Mesenchymal stem cell (in vitro differentiated cells and primary cell): ENCODE results near the gene FSD1L.
A peak's percentile ranks its signal among the peaks of the same experiment; 100 is the strongest.

Experiments used
- DNase-seq: peaks from one replicate; pipeline ENCODE4 v3.0.0-alpha.2; 2013
- H2AFZ ChIP-seq: one replicate; pipeline ENCODE4 v1.6.1; 2013; ENCODE audit warnings: low read depth, mild to moderate bottlenecking, control low read depth, inconsistent platforms, low read length, moderate library complexity
- H2AK5ac ChIP-seq: 2 replicates; pipeline ENCODE4 v1.6.1; 2013; ENCODE audit warnings: low read length, moderate library complexity, mild to moderate bottlenecking, inconsistent platforms; ENCODE audit not compliant: severe bottlenecking
- H2BK120ac ChIP-seq: one replicate; pipeline ENCODE4 v1.6.1; 2013; ENCODE audit warnings: low read depth, mild to moderate bottlenecking, inconsistent platforms, low read length, moderate library complexity
- H2BK12ac ChIP-seq, 2 experiments: one replicate each; pipeline ENCODE4 v1.6.1; 2013; ENCODE audit warnings: inconsistent platforms in 2 of 2, low read length in 2 of 2, mild to moderate bottlenecking in 2 of 2, moderate library complexity in 2 of 2, control low read depth in 1 of 2
- H2BK15ac ChIP-seq: one replicate; pipeline ENCODE4 v1.6.1; 2013; ENCODE audit warnings: mild to moderate bottlenecking, low read depth, inconsistent platforms; ENCODE audit not compliant: poor library complexity, severe bottlenecking
- H2BK5ac ChIP-seq: 2 replicates; pipeline ENCODE4 v1.6.1; 2013; ENCODE audit warnings: low read depth, mild to moderate bottlenecking, low read length, control low read depth, inconsistent platforms; ENCODE audit not compliant: poor library complexity, severe bottlenecking
- H3K14ac ChIP-seq, 2 experiments: one replicate each; pipeline ENCODE4 v1.6.1; 2013; ENCODE audit warnings: inconsistent platforms in 2 of 2, low read length in 2 of 2, control low read depth in 1 of 2, mild to moderate bottlenecking in 1 of 2, moderate library complexity in 1 of 2
- H3K18ac ChIP-seq, 2 experiments: one replicate each; pipeline ENCODE4 v1.6.1; 2013; ENCODE audit warnings: inconsistent platforms in 2 of 2, low read length in 2 of 2, control low read depth in 1 of 2, low read depth in 1 of 2, mild to moderate bottlenecking in 1 of 2
- H3K23ac ChIP-seq, 2 experiments: one replicate each; pipeline ENCODE4 v1.6.1; 2013; ENCODE audit warnings: inconsistent platforms in 2 of 2, low read length in 2 of 2, mild to moderate bottlenecking in 2 of 2, moderate library complexity in 2 of 2, control low read depth in 1 of 2
- H3K27ac ChIP-seq: 2 replicates; pipeline ENCODE4 v1.5.1; 2013; ENCODE audit warnings: mild to moderate bottlenecking, moderate library complexity, low read length, control low read depth, inconsistent platforms; ENCODE audit not compliant: poor library complexity, severe bottlenecking
- H3K27me3 ChIP-seq, 2 experiments: 2 replicates each; pipeline versions ENCODE4 v1.6.1 to v1.7.0; 2013; ENCODE audit warnings: low read length in 2 of 2, mild to moderate bottlenecking in 2 of 2, moderate library complexity in 2 of 2, control low read depth in 1 of 2, inconsistent platforms in 1 of 2; ENCODE audit not compliant: control insufficient read depth in 1 of 2, insufficient read depth in 1 of 2
- H3K36me3 ChIP-seq, 2 experiments: 2 replicates each; pipeline versions ENCODE4 v1.6.1 to v1.7.0; 2013; ENCODE audit warnings: low read length in 2 of 2, control low read depth in 1 of 2, inconsistent platforms in 1 of 2, low read depth in 1 of 2, mild to moderate bottlenecking in 1 of 2; ENCODE audit not compliant: insufficient read depth in 2 of 2, control insufficient read depth in 1 of 2
- H3K4ac ChIP-seq, 2 experiments: one replicate each; pipeline ENCODE4 v1.6.1; 2013; ENCODE audit warnings: inconsistent platforms in 2 of 2, low read length in 2 of 2, mild to moderate bottlenecking in 2 of 2, moderate library complexity in 2 of 2, control low read depth in 1 of 2, low read depth in 1 of 2
- H3K4me1 ChIP-seq: 2 replicates; pipeline ENCODE4 v1.6.1; 2013; ENCODE audit warnings: low read depth, low read length, control low read depth; ENCODE audit not compliant: control insufficient read depth, insufficient read depth
- H3K4me2 ChIP-seq: 2 replicates; pipeline ENCODE4 v1.6.1; 2013; ENCODE audit warnings: low read length, mild to moderate bottlenecking, inconsistent platforms; ENCODE audit not compliant: poor library complexity, severe bottlenecking
- H3K4me3 ChIP-seq, 2 experiments: 2 replicates each; pipeline versions ENCODE4 v1.5.1 to v1.7.0; 2013; ENCODE audit warnings: low read length in 2 of 2, mild to moderate bottlenecking in 2 of 2, control low read depth in 1 of 2, low read depth in 1 of 2; ENCODE audit not compliant: insufficient read depth in 1 of 2
- H3K79me1 ChIP-seq: replicated peaks from 2 replicates; pipeline ENCODE4 v1.6.1; 2013; ENCODE audit warnings: mild to moderate bottlenecking, control low read depth, low read length, inconsistent platforms; ENCODE audit not compliant: poor library complexity, severe bottlenecking
- H3K9ac ChIP-seq: 2 replicates; pipeline ENCODE4 v1.7.0; 2013; ENCODE audit warnings: mild to moderate bottlenecking, low read length, moderate library complexity
- H3K9me3 ChIP-seq: 2 replicates; pipeline ENCODE4 v1.7.0; 2013; ENCODE audit warnings: mild to moderate bottlenecking, low read length; ENCODE audit not compliant: control insufficient read depth
- H4K8ac ChIP-seq: one replicate; pipeline ENCODE4 v1.6.1; 2013; ENCODE audit warnings: inconsistent platforms, mild to moderate bottlenecking, low read length, moderate library complexity
- H4K91ac ChIP-seq: one replicate; pipeline ENCODE4 v1.6.1; 2013; ENCODE audit warnings: mild to moderate bottlenecking, low read length, inconsistent platforms
- WGBS: methylation state at CpG from one replicate; pipeline ENCODE4 v1.1.7; 2013; ENCODE audit warnings: mixed read lengths; 5-methylcytosine and 5-hydroxymethylcytosine counted together

Gene FSD1L

GRCh38 chr9:105443121-105443520 is 4.7 kb upstream of the FSD1L start:
- H4K8ac ChIP-seq, result no peak overlapping the region
- no peak overlapping the region for H3K14ac ChIP-seq
- no peak overlapping the region for H2BK12ac ChIP-seq
- H3K36me3 ChIP-seq, result no peaks in the 10 kb centered on the region
- 94% methylated on average over 8 of the region's 8 CpGs for WGBS
- H3K27ac ChIP-seq, result no peak overlapping the region
- no peak overlapping the region for H2AK5ac ChIP-seq
- DNase-seq, result no peak
- H3K4ac ChIP-seq, result no peak overlapping the region
- no peaks in the 10 kb centered on the region for H3K9me3 ChIP-seq
- H4K91ac ChIP-seq, result no peak overlapping the region
- H2BK15ac ChIP-seq, result no peak overlapping the region
- no peak overlapping the region for H3K9ac ChIP-seq
- H3K27me3 ChIP-seq, result no peaks in the 10 kb centered on the region
- H2AFZ ChIP-seq, result no peak overlapping the region
- H3K23ac ChIP-seq, result no peak overlapping the region
- H2BK5ac ChIP-seq, result no peak overlapping the region
- no peak overlapping the region for H2BK120ac ChIP-seq
- no peak overlapping the region for H3K4me2 ChIP-seq
- no peak overlapping the region for H3K18ac ChIP-seq
- H3K4me3 ChIP-seq, result no peak overlapping the region
- peaks cover 3% of the 10 kb centered on the region for H3K4me1 ChIP-seq
- H3K79me1 ChIP-seq, result peaks cover 1% of the 10 kb centered on the region

GRCh38 chr9:105444130-105444529 is 3.7 kb upstream of the FSD1L start:
- Histone ChIP-seq H3K4me2 (no peak overlapping the region), H3K27ac (no peak overlapping the region), H4K91ac (no peak overlapping the region), H2BK12ac (no peak overlapping the region), H2AK5ac (no peak overlapping the region), H2BK5ac (no peak overlapping the region), H3K9me3 (no peaks in the 10 kb centered on the region), H3K79me1 (peaks cover 1% of the 10 kb centered on the region), H4K8ac (no peak overlapping the region), H2BK15ac (no peak overlapping the region), H3K4me3 (no peak overlapping the region), H3K4me1 (peaks cover 3% of the 10 kb centered on the region), H3K36me3 (no peaks in the 10 kb centered on the region), H2BK120ac (no peak overlapping the region), H3K4ac (no peak overlapping the region), H3K18ac (no peak overlapping the region), H3K23ac (no peak overlapping the region), H3K27me3 (no peaks in the 10 kb centered on the region), H3K9ac (no peak overlapping the region), H2AFZ (no peak overlapping the region), H3K14ac (no peak overlapping the region)
- peak; percentile 68 for DNase-seq
- 57% methylated on average over 4 of the region's 4 CpGs for WGBS

DNA sequence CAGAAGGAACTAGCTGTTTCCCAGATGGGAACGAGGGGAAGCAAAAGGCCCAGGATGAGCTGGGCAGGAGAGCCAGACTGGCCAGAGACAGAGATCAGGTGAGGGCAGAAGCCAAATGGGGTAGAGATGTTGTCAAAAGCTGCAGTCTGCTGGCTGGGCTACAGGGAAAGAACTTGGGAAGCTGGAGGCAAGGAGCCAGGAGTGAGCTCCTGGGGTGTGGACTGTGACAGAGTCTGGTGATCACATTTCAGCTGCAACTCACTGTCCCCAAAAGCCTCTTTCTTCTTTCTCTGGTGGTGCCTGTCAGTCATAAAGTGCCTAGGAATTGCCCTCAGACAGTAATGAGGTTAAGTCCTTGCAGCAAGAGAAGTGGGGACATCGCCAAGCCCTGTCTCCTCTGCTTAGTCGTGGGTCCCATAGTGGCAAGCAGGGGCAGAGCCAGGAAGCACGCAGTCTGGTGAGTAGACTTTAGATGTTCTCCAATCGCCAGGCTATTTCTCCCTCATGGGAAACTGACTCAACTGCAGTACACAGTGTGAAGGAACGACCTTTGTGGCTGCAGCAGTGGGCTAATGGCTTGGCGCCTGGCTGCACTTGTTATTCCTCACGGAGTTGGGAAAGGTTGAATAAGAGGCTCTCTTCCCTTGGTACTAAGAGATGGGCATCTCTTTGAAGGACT is 2.5 kb upstream of the FSD1L start:
- no peak overlapping the region for H3K23ac ChIP-seq
- peak overlapping the region in 1 of 2 experiments; percentile 69 for H2BK12ac ChIP-seq
- no peak overlapping the region for H3K4ac ChIP-seq
- peaks cover 3% of the 10 kb centered on the region for H3K4me1 ChIP-seq
- DNase-seq, result no peak
- no peak overlapping the region for H3K27ac ChIP-seq
- H2BK5ac ChIP-seq, result no peak overlapping the region
- no peak overlapping the region for H2BK120ac ChIP-seq
- H2BK15ac ChIP-seq, result no peak overlapping the region
- H3K14ac ChIP-seq, result peak overlapping the region in 1 of 2 experiments; percentile 26
- no peak overlapping the region for H2AK5ac ChIP-seq
- no peak overlapping the region for H3K18ac ChIP-seq
- H4K91ac ChIP-seq, result no peak overlapping the region
- peaks cover 1% of the 10 kb centered on the region for H3K79me1 ChIP-seq
- H3K27me3 ChIP-seq, result no peaks in the 10 kb centered on the region
- H3K4me2 ChIP-seq, result no peak overlapping the region
- no peak overlapping the region for H4K8ac ChIP-seq
- no peaks in the 10 kb centered on the region for H3K9me3 ChIP-seq
- H3K9ac ChIP-seq, result no peak overlapping the region
- H3K4me3 ChIP-seq, result no peak overlapping the region
- WGBS, result 78% methylated on average over 7 of the region's 8 CpGs
- H2AFZ ChIP-seq, result no peak overlapping the region
- no peaks in the 10 kb centered on the region for H3K36me3 ChIP-seq

GRCh38 chr9:105447386-105447813 is 434 bp upstream of the FSD1L start:
- peaks cover 1% of the 10 kb centered on the region for H3K79me1 ChIP-seq
- peak overlapping the region; percentile 92 for H2BK15ac ChIP-seq
- H3K9ac ChIP-seq, result peak overlapping the region; percentile 93
- H3K27ac ChIP-seq, result peak overlapping the region; percentile 63
- H2BK120ac ChIP-seq, result peak overlapping the region; percentile 73
- H3K9me3 ChIP-seq, result no peaks in the 10 kb centered on the region
- no peak for DNase-seq
- peak overlapping the region; percentile 98 for H4K91ac ChIP-seq
- no peak overlapping the region for H2AK5ac ChIP-seq
- no peak overlapping the region for H3K23ac ChIP-seq
- H3K36me3 ChIP-seq, result no peaks in the 10 kb centered on the region
- peak overlapping the region; percentile 83 to 91 for H3K4me3 ChIP-seq
- no peaks in the 10 kb centered on the region for H3K27me3 ChIP-seq
- H2BK5ac ChIP-seq, result no peak overlapping the region
- H2BK12ac ChIP-seq, result peak overlapping the region; percentile 14 to 83
- H3K18ac ChIP-seq, result peak overlapping the region; percentile 98 to 99
- WGBS, result 76% methylated on average over 6 of the region's 16 CpGs
- H3K14ac ChIP-seq, result peak overlapping the region in 1 of 2 experiments; percentile 98
- peak overlapping the region; percentile 98 for H3K4me2 ChIP-seq
- peak overlapping the region; percentile 100 for H4K8ac ChIP-seq
- H2AFZ ChIP-seq, result peak overlapping the region; percentile 98
- peak overlapping the region; percentile 97 to 98 for H3K4ac ChIP-seq
- H3K4me1 ChIP-seq, result peaks cover 5% of the 10 kb centered on the region
